ENCODE results near the gene ATP6V1G1.
"Not testable (repeated sequence)": the region's sequence is repeated elsewhere in the genome, so short reads cannot be mapped to it uniquely, and the experiment has no call there.

Gene ATP6V1G1

DNA sequence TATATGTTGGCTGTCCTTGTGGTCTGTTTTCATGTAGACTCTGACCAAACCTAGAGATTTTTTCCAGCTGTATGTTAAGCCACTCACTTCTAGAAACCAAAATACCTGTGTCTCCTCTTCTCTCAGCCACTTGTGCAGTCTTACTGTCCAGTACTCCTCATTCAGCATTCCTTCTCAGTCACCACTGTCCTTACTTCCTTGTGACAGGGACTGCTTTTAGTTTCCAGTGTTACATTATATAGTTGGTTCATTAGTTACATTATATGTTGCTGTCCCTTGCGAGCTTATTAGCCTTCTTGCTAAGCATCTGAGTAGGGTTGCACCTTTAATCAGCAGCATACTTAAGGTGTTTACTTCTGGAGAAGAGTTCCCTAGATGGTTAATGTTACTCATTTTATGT, 4.3 kb downstream of the ATP6V1G1 start:
- TF ChIP-seq, protein P1, sequence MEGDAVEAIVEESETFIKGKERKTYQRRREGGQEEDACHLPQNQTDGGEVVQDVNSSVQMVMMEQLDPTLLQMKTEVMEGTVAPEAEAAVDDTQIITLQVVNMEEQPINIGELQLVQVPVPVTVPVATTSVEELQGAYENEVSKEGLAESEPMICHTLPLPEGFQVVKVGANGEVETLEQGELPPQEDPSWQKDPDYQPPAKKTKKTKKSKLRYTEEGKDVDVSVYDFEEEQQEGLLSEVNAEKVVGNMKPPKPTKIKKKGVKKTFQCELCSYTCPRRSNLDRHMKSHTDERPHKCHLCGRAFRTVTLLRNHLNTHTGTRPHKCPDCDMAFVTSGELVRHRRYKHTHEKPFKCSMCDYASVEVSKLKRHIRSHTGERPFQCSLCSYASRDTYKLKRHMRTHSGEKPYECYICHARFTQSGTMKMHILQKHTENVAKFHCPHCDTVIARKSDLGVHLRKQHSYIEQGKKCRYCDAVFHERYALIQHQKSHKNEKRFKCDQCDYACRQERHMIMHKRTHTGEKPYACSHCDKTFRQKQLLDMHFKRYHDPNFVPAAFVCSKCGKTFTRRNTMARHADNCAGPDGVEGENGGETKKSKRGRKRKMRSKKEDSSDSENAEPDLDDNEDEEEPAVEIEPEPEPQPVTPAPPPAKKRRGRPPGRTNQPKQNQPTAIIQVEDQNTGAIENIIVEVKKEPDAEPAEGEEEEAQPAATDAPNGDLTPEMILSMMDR (IDR thresholded peaks at IDR 0.05; ENCODE audit: low read depth, low read length, missing control alignments) = no peak
- no peak overlapping the region for H3K4me3 ChIP-seq (ENCODE audit: low read depth, low read length)
- DNase-seq (ENCODE audit: low read depth) = no peak
- in situ Hi-C loops (cut with HindIII; ENCODE audit: low sequenced_read_pairs) = no loop called here

DNA sequence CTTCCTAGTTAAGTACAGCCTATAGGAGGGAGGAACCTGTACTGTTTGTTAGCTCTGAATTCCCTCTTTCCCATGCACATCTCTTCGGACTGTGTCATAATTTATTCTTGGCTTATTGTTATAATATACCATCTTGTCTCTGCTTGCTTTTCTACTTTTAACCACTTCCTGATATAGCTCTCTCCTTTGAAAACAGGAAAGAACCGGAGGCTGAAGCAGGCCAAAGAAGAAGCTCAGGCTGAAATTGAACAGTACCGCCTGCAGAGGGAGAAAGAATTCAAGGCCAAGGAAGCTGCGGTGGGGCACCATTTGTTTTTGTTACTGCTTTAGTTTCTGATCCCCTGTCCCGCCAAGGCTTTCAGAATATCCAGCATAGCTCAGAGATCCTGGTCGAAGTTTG, 4.8 kb downstream of the ATP6V1G1 start:
- DNase-seq (ENCODE audit: low read depth) = no peak
- H3K4me3 ChIP-seq (ENCODE audit: low read depth, low read length) = no peak overlapping the region
- in situ Hi-C loops (cut with HindIII; ENCODE audit: low sequenced_read_pairs) = no loop called here
- TF ChIP-seq, protein P1 (IDR thresholded peaks at IDR 0.05; ENCODE audit: low read depth, low read length, missing control alignments) = peak; percentile 35

DNA sequence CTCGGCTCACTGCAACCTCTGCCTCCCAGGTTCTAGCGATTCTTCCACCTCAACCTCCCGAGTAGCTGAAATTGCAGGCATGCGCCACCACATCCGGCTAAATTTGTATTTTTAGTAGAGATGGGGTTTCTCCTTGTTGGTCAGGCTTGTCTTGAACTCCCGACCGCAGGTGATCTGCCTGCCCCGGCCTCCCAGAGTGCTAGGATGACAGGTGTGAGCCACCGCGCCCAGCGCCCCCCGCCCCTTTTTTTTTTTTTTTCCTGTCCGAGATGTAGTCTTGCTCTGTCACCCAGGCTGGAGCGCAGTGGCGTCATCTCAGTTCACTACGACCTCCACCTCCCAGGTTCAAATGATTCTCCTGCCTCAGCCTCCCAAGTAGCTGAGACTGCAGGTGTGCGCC, 6.6 kb downstream of the ATP6V1G1 start:
- TF ChIP-seq, protein P1 (IDR thresholded peaks at IDR 0.05; ENCODE audit: low read depth, low read length, missing control alignments) = no peak
- no peak for DNase-seq (ENCODE audit: low read depth)
- H3K4me3 ChIP-seq (ENCODE audit: low read depth, low read length) = no peak overlapping the region
- in situ Hi-C loops (cut with HindIII; ENCODE audit: low sequenced_read_pairs) = no loop called here

DNA sequence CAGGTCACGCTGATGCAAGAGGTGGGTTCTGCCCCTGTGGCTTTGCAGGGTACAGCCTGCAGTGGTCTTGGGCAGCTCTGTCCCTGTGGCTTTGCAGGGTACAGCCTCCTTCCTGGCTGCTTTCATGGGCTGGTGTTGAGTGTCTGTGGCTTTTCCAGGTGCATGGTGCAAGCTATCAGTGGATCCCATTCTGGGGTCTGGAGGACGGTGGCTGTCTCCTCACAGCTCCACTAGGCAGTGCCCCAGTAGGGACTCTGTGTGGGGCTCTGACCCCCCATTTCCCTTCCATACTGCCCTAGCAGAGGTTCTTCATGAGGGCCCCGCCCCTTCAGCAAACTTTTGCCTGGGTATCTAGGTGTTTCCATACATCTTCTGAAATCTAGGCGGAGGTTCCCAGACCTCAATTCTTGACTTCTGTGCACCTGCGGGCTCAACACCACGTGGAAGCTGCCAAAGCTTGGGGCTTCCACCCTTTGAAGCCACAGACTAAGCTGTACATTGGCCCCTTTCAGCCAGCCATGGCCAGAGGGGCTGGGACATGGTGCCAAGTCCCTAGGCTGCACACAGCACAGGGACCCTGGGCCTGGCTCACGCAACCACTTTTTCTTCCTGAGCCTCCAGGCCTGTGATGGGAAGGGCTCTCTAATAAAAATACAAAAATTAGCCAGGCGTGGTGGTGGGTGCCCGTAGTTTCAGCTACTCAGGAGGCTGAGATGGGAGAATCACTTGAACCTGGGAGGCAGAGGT, 13.1 kb downstream of the ATP6V1G1 start:
- H3K4me3 ChIP-seq (ENCODE audit: low read depth, low read length); in situ Hi-C loops (cut with HindIII; ENCODE audit: low sequenced_read_pairs); DNase-seq (ENCODE audit: low read depth): not testable (repeated sequence)

DNA sequence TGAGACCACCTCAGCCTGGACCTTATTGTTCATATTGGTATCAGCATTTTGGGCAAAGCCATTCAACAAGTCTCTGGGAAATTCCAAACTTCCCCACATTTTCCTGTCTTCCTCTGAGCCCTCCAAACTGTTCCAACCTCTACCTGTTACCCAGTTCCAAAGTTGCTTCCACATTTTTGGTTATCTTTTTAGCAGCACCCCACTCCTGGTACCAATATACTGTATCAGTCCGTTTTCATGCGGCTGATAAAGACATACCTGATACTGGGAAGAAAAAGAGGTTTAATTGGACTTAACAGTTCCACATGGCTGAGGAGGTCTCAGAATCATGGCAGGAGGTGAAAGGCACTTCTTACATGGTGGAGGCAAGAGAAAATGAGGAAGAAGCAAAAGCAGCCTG, 14.2 kb downstream of the ATP6V1G1 start:
- H3K4me3 ChIP-seq (ENCODE audit: low read depth, low read length); DNase-seq (ENCODE audit: low read depth); in situ Hi-C loops (cut with HindIII; ENCODE audit: low sequenced_read_pairs): not testable (repeated sequence)

DNA sequence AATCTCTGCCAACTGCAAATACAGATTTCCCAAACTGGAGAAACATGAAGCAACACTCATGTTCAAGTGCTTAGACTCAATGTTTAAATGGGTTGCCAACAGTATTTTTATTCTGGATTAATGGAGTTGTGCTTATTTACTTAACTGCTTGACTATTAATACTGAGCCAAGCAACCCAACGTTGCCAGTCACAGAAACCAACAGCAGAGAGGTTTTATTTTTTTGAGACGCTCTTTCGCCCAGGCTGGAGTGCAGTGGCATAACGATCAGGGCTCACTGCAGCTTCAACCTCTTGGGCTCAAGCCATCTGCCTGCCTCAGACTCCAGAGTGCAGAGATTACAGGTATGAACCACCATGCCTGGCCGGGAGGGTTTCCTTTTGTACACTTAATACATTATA, 15.1 kb downstream of the ATP6V1G1 start:
- DNase-seq (ENCODE audit: low read depth) = no peak
- no peak overlapping the region for H3K4me3 ChIP-seq (ENCODE audit: low read depth, low read length)
- in situ Hi-C loops (cut with HindIII; ENCODE audit: low sequenced_read_pairs) = no loop called here
- TF ChIP-seq, protein P1 (IDR thresholded peaks at IDR 0.05; ENCODE audit: low read depth, low read length, missing control alignments) = no peak

DNA sequence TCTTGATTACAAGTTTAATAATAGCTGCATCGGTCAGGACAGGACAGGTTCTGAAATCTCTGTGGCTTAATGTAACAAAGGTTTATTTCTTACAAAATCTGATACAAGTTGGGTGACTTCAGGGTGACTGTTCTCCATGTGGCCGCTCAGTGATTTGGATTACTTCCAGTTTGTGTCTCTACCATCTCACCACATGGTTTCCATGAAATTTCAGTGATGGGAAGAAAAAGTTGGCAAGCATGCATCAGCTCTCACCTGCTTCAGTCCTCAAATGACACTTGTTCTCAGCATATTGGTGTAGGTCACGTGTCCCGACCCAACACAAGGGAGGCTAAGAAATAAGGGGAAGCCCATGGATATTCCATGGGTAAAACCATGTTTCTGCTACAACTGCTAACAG, 15.7 kb downstream of the ATP6V1G1 start:
- TF ChIP-seq, protein P1 (IDR thresholded peaks at IDR 0.05; ENCODE audit: low read depth, low read length, missing control alignments) = no peak
- no peak for DNase-seq (ENCODE audit: low read depth)
- no peak overlapping the region for H3K4me3 ChIP-seq (ENCODE audit: low read depth, low read length)
- in situ Hi-C loops (cut with HindIII; ENCODE audit: low sequenced_read_pairs) = no loop called here

DNA sequence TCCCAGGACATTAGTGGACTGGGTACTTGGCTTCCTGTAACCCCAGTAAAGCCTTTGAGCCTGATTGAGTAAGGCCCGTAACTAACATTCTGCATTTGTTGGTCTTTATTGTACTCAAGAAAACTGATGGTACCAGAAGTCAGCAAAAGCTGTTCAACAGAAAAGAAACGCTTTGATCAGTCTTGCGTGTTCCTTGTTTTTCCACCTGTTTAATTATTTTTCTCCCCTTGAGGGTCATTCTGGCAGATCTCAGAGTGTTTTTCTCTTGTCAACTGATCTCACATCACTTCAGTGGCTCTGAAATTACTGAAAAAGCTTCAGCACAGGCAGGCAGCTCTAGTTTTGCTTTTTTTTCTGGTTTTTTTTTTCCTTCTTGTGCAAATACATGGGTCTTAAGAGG, 17.4 kb downstream of the ATP6V1G1 start:
- TF ChIP-seq, protein P1 (IDR thresholded peaks at IDR 0.05; ENCODE audit: low read depth, low read length, missing control alignments) = no peak
- no peak overlapping the region for H3K4me3 ChIP-seq (ENCODE audit: low read depth, low read length)
- in situ Hi-C loops (cut with HindIII; ENCODE audit: low sequenced_read_pairs) = no loop called here
- no peak for DNase-seq (ENCODE audit: low read depth)

Measured in astrocyte of the cerebellum (primary cell).